ENCODE measurements around the gene MYLK.

MYLK gene

DNA sequence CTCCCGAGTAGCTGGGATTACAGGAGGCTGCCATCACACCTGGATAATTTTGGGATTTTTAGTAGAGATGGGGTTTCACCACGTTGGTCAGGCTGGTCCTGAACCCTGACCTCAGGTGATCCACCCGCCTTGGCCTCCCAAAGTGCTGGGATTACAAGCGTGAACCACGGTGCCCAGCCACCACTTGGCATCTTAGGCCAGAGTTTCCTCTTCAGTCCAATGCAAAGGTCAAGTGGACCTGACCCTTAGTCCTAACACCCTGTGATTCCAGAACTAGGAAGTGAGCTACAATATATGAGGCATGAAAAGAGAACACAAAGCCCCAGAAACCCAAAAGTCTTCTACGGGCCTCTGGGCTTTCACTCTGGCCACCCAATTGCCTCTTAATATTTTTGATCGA, 5.3 kb downstream of the MYLK start:
- in situ Hi-C loops (cut with HindIII; ENCODE audit: low sequenced_read_pairs), result loop anchor here (5.0 kb wide), 1 partner anchor 62 kb away; no protein-coding TSS in a partner anchor

GRCh38 chr3:123877965-123878364, 6.2 kb downstream of the MYLK start:
- in situ Hi-C loops (cut with HindIII; ENCODE audit: low sequenced_read_pairs), result loop anchor here (5.0 kb wide), 1 partner anchor 61 kb away; no protein-coding TSS in a partner anchor

- in situ Hi-C loops (cut with HindIII; ENCODE audit: low sequenced_read_pairs), result loop anchor here (5.0 kb wide), 1 partner anchor 60 kb away; no protein-coding TSS in a partner anchor
These were observed 6.7 kb downstream of the MYLK start for GRCh38 chr3:123877466-123877865.

GRCh38 chr3:123876858-123877257, 7.3 kb downstream of the MYLK start:
- in situ Hi-C loops (cut with HindIII; ENCODE audit: low sequenced_read_pairs), result loop anchor here (5.0 kb wide), 1 partner anchor 60 kb away; no protein-coding TSS in a partner anchor

GRCh38 chr3:123872621-123873020, 11.5 kb downstream of the MYLK start:
- in situ Hi-C loops (cut with HindIII; ENCODE audit: low sequenced_read_pairs), result no loop called here

- in situ Hi-C loops (cut with HindIII; ENCODE audit: low sequenced_read_pairs), result no loop called here
These were observed 12.2 kb downstream of the MYLK start for GRCh38 chr3:123871946-123872345.

DNA sequence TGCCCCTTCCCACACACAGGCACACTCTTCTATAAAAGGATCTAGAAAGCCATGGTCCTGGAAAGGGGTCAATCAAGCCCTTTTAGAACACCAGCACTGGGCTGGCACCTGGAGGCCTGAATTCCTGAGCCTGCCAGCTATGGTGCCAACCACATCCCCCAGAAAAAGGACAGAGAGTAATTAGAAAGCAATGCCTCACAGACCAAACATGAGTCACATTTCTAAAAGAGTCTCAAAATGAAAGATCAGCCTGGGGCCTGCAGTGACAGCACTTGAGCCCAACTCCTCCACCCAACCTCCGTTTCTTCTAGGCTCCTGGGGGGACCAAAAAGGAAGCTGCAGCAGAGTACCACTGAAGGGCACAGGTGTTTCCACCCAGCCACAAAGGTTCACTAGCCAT, 14.1 kb downstream of the MYLK start:
- in situ Hi-C loops (cut with HindIII; ENCODE audit: low sequenced_read_pairs), result no loop called here

GRCh38 chr3:123869165-123869564, 15.0 kb downstream of the MYLK start:
- in situ Hi-C loops (cut with HindIII; ENCODE audit: low sequenced_read_pairs), result no loop called here

GRCh38 chr3:123864706-123865105, 19.4 kb downstream of the MYLK start:
- in situ Hi-C loops (cut with HindIII; ENCODE audit: low sequenced_read_pairs), result no loop called here

GRCh38 chr3:123862152-123862551, 22.0 kb downstream of the MYLK start:
- in situ Hi-C loops (cut with HindIII; ENCODE audit: low sequenced_read_pairs), result no loop called here

GRCh38 chr3:123861081-123861836, 22.9 kb downstream of the MYLK start:
- in situ Hi-C loops (cut with HindIII; ENCODE audit: low sequenced_read_pairs), result no loop called here

DNA sequence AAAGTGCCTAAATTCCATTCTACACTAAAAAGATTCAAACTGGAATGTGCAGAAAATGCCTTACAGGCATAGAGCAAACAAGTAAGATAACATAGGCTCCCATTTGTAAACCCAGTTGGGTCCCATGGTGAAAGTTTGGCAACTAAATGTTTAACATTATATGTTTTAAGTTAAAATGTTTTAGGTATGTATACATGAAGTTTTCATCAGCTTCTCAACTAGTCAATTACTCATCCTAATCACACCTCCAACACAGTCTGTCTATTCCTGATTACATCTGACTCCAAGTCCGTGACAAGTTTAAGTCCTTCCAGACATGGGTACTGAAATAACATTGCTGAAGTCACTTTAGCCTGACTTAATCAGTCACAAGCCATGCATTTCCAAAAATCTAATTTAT, 25.0 kb downstream of the MYLK start:
- in situ Hi-C loops (cut with HindIII; ENCODE audit: low sequenced_read_pairs), result no loop called here

DNA sequence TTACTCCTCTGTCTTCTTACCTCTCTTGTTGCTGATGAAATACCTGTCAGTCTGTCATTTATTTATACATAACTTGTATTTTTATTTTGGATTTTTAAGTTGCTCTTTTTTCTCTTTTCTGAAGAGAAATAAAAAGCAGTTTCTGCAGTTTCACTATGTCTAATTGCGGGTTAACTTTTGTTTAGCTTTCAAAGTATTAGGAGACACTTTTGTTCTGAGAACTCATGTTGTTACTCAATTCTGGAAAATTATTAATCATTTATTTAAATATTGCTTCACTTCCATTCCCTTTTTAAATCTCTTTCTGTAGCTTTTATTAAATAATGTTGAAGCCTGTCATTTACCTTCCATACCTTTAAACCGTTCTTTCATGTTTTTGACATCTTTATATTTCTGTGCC, 29.2 kb downstream of the MYLK start:
- in situ Hi-C loops (cut with HindIII; ENCODE audit: low sequenced_read_pairs), result no loop called here

- in situ Hi-C loops (cut with HindIII; ENCODE audit: low sequenced_read_pairs), result no loop called here
These were observed 30.3 kb downstream of the MYLK start for GRCh38 chr3:123853686-123854372.

DNA sequence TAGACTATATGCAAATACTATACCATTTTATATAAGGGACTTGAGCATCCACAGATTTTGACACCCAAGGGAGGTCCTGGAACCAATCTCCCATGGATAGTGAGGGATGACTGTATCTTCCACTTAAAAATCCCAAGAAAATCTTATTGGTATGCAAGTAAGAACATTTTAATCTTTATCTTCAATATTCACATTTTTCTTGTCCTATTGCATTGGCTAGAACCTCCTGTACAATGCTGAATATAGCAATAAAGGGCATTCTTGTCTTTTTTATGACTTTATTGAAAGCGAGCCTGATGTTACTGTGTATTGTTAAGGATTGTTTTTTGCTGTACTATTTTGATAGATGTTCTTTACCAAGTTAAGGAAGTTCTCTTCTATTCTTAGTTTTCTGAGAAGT, 36.9 kb downstream of the MYLK start:
- in situ Hi-C loops (cut with HindIII; ENCODE audit: low sequenced_read_pairs), result no loop called here

DNA sequence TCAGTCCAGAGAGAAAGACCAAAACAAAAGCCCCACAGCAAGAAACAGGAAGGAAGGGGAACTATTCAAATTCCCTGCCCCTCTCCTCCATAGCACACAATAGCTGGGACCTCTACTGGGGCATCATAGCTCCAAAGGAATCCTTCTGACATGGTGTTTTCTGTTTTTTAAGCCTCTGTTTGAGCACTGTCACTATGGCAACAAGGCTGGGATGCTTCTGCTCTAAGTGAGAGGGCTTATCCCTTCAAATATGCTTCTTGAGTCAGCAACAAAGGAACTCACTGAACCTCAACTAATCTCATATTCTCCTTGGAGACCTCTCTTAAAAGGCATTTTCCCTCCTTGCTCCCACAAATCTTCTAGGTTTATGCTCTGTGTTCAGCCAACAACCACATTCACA, 40.5 kb downstream of the MYLK start:
- in situ Hi-C loops (cut with HindIII; ENCODE audit: low sequenced_read_pairs), result loop anchor here (5.0 kb wide), 1 partner anchor 86 kb away; no protein-coding TSS in a partner anchor

- in situ Hi-C loops (cut with HindIII; ENCODE audit: low sequenced_read_pairs), result loop anchor here (5.0 kb wide), 1 partner anchor 85 kb away; no protein-coding TSS in a partner anchor
These were observed 41.4 kb downstream of the MYLK start for GRCh38 chr3:123842711-123843110.

- in situ Hi-C loops (cut with HindIII; ENCODE audit: low sequenced_read_pairs), result loop anchor here (5.0 kb wide), 1 partner anchor 84 kb away; no protein-coding TSS in a partner anchor
These were observed 42.5 kb downstream of the MYLK start for GRCh38 chr3:123841476-123842238.

- in situ Hi-C loops (cut with HindIII; ENCODE audit: low sequenced_read_pairs), result loop anchor here (5.0 kb wide), 1 partner anchor 84 kb away; no protein-coding TSS in a partner anchor
These were observed 43.2 kb downstream of the MYLK start for GRCh38 chr3:123840961-123841360.

GRCh38 chr3:123837858-123838257, 46.3 kb downstream of the MYLK start:
- in situ Hi-C loops (cut with HindIII; ENCODE audit: low sequenced_read_pairs), result no loop called here

DNA sequence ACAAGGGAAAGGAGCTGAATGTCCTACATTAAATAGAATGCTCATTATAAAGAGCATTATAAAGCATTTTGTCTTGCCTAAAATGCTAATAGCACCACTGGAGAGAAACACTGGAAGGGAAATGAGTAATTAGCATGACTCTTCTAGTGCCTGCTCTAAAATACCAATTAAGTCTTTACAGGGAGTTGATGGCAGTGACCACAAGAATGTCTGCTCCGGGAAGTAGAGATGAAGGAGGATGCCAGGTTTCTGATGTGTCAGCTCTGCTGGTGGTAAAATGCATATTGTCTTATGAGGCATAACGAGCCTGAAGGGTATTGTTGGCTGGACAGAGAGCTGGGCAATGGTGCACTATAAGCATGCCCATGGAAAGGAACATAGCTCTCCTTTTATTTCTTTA, 49.5 kb downstream of the MYLK start:
- in situ Hi-C loops (cut with HindIII; ENCODE audit: low sequenced_read_pairs), result no loop called here
